Memory B cell (primary cell): ENCODE results near the gene ZNHIT2.
"Not testable (repeated sequence)": the region's sequence is repeated elsewhere in the genome, so short reads cannot be mapped to it uniquely, and the experiment has no call there.

Experiments used
- ATAC-seq: fragments of 150-1000 bp; cut with Tn5 transposase; 2 replicates; pipeline ENCODE4 v1.10.0; 2021; ENCODE audit warnings: low read depth, mild to moderate bottlenecking, moderate library complexity
- DNase-seq, 2 donors: peaks; one replicate each; pipeline ENCODE4 v3.0.0; 2022; ENCODE audit warnings: low spot score in 2 of 2
- H3K27ac Mint-ChIP-seq: one replicate; pipeline ENCODE4 v1.8.0; 2022; ENCODE audit warnings: mild to moderate bottlenecking, moderate library complexity, mixed read lengths
- H3K27me3 Mint-ChIP-seq: one replicate; pipeline ENCODE4 v1.8.0; 2022; ENCODE audit warnings: mixed read lengths
- H3K36me3 Mint-ChIP-seq: one replicate; pipeline ENCODE4 v1.8.0; 2022; ENCODE audit warnings: mild to moderate bottlenecking, mixed read lengths
- H3K4me1 Mint-ChIP-seq: one replicate; pipeline ENCODE4 v1.8.0; 2022; ENCODE audit warnings: mixed read lengths
- H3K4me3 Mint-ChIP-seq: one replicate; pipeline ENCODE4 v1.8.0; 2022; ENCODE audit warnings: mild to moderate bottlenecking, moderate library complexity, mixed read lengths
- H3K9me3 Mint-ChIP-seq: one replicate; pipeline ENCODE4 v1.8.0; 2022; ENCODE audit warnings: mixed read lengths

Gene ZNHIT2

DNA sequence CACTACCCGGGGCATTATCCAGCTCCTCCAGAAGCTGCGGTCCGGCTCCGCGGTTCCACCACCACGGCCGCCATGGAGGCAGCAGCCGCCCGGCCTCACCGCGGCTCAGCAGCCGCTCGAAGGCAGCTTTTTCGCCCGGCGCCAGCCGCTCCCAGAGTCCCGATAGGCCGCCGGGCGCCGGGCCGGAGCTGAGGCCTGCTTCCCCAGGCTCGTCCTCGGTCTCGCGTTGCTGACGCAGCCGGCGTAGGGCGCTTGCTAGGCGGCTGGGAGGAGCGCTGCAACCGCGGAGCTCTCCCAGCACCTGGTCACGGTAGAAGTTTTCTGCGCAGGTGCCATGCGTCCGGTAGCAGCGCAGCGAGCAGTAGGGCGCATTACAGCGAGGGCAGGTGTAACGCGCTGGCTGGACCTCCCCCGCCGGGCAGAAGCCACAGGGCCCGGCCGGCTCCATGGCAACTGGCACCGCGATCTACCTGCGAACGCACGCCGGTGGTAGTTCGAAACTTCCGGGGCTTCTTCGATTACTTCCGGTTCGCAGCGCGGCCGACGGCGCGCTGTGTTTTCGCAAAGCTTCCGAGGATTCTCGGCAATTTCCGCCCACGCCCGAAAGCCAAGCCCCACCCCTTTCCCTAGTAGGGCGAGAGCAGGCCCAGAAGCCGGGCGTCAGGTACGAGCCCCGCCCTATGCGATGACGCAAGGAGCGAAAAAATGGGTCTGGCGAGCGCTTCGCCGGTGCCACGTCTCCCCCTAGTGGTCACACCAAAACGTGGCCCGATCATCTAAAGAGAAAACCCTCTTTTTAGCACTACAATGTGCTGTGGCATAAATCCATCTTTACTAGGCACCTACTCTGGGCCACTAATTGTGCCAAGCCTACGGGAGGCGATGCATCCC, at the start of gene ZNHIT2:
TSS of gene ZNHIT2 (minus strand) at position 496 of the 891 bp plus-strand sequence. CDS start at position 448, 48 bp downstream.
- Mint-ChIP-seq H3K27me3 (no peaks in the 10 kb centered on the region), H3K4me3 (peak within 1 kb of the TSS; percentile 88), H3K27ac (peak within 1 kb of the TSS; percentile 95), H3K36me3 (peaks cover 20% of the 10 kb centered on the region), H3K4me1 (peaks cover 26% of the 10 kb centered on the region), H3K9me3 (no peaks in the 10 kb centered on the region)
- DNase-seq (peak; percentile 98 to 99), ATAC-seq (peak; percentile 67)

DNA sequence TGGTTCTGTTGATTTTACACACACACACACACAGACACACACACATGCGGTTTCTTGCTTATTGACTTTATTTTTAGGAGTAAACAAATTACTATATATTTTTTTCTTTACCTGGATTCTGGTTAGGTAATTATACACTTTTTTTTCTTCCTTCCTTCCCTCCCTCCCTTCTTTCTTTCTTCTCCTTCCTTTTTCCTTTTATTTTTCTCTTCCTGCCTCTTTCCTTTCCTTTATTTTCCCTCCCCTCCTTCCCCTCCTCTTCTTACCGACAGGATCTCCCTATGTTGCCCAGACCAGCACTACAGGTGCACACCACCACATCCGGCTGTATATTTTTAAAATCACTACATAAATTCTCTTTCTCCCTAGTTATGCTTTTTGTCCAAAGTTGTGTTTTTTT, 49.4 kb upstream of the ZNHIT2 start:
- Mint-ChIP-seq H3K4me1 (peaks cover 8% of the 10 kb centered on the region), H3K4me3 (no peak overlapping the region), H3K27me3 (no peaks in the 10 kb centered on the region), H3K36me3 (no peaks in the 10 kb centered on the region), H3K27ac (no peak overlapping the region), H3K9me3 (no peaks in the 10 kb centered on the region)
- DNase-seq (no peak), ATAC-seq (no peak)

GRCh38 chr11:65165410-65166317, 48.2 kb upstream of the ZNHIT2 start:
- Mint-ChIP-seq H3K27ac (no peak overlapping the region), H3K36me3 (no peaks in the 10 kb centered on the region), H3K4me1 (peaks cover 8% of the 10 kb centered on the region), H3K4me3 (no peak overlapping the region), H3K27me3 (no peaks in the 10 kb centered on the region), H3K9me3 (no peaks in the 10 kb centered on the region)
- ATAC-seq (no peak), DNase-seq (no peak)

GRCh38 chr11:65163684-65164083, 46.2 kb upstream of the ZNHIT2 start:
- no peaks in the 10 kb centered on the region for H3K9me3 Mint-ChIP-seq
- DNase-seq: no peak
- peaks cover 6% of the 10 kb centered on the region for H3K4me1 Mint-ChIP-seq
- H3K4me3 Mint-ChIP-seq: no peak overlapping the region
- no peaks in the 10 kb centered on the region for H3K36me3 Mint-ChIP-seq
- no peak overlapping the region for H3K27ac Mint-ChIP-seq
- H3K27me3 Mint-ChIP-seq: no peaks in the 10 kb centered on the region
- no peak for ATAC-seq

- H3K9me3 Mint-ChIP-seq: no peaks in the 10 kb centered on the region
- DNase-seq (no peak), ATAC-seq (no peak)
- no peaks in the 10 kb centered on the region for H3K36me3 Mint-ChIP-seq
- peaks cover 3% of the 10 kb centered on the region for H3K4me1 Mint-ChIP-seq
- H3K4me3 Mint-ChIP-seq: no peak overlapping the region
- no peaks in the 10 kb centered on the region for H3K27me3 Mint-ChIP-seq
- no peak overlapping the region for H3K27ac Mint-ChIP-seq
Observed at GRCh38 chr11:65160643-65161042, 43.1 kb upstream of the ZNHIT2 start.

GRCh38 chr11:65159012-65159411, 41.5 kb upstream of the ZNHIT2 start:
- Mint-ChIP-seq H3K9me3 (no peaks in the 10 kb centered on the region), H3K4me3 (no peak overlapping the region), H3K36me3 (no peaks in the 10 kb centered on the region), H3K27me3 (no peaks in the 10 kb centered on the region), H3K4me1 (peaks cover 3% of the 10 kb centered on the region), H3K27ac (no peak overlapping the region)
- ATAC-seq (peak; percentile 66), DNase-seq (no peak)

DNA sequence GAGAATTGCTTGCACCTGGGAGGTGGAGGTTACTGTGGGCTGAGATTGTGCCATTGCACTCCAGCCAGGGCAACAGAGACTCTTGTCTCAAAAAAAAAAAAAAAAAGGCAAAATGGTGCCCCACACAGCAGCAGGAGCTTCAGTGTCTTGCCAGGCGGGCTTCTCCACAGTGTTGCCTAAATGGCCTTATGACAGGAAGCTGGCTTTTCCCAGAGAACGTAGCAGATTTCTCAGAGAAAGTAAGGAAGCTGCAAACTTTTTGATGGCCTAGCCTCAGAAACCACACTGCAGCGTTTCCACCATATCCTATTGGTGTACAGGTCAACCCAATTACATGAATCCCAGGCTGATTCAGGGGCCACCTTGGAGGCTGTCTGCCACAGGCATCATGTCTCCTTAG, 39.8 kb upstream of the ZNHIT2 start:
- Mint-ChIP-seq H3K4me3 (no peak overlapping the region), H3K27ac (no peak overlapping the region), H3K27me3 (no peaks in the 10 kb centered on the region), H3K4me1 (peaks cover 3% of the 10 kb centered on the region), H3K36me3 (no peaks in the 10 kb centered on the region), H3K9me3 (no peaks in the 10 kb centered on the region)
- ATAC-seq: no peak
- no peak for DNase-seq

DNA sequence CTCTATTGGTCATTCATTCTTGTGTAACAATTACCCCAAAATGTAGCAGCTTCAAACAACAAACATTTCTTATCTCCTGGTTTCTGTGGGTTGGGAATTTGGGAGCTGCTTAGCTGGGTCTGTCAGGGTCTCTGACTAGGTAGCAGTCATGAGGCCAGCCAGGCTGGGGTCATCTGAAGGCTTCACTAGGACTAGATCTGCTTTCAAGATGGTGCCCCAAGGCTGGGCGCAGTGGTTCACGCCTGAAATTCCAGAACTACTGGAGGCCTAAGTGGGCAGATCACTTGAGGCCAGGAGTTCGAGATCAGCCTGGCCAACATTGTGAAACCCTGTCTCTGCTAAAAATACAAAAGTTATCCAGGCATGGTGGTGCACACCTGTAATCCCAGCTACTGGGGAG, 39.4 kb upstream of the ZNHIT2 start:
- Mint-ChIP-seq H3K27me3 (no peaks in the 10 kb centered on the region), H3K4me3 (no peak overlapping the region), H3K27ac (no peak overlapping the region), H3K36me3 (no peaks in the 10 kb centered on the region), H3K9me3 (no peaks in the 10 kb centered on the region), H3K4me1 (peaks cover 5% of the 10 kb centered on the region)
- DNase-seq (no peak), ATAC-seq (no peak)

- H3K4me3 Mint-ChIP-seq: no peak overlapping the region
- no peak for ATAC-seq
- no peaks in the 10 kb centered on the region for H3K9me3 Mint-ChIP-seq
- no peak overlapping the region for H3K27ac Mint-ChIP-seq
- peaks cover 12% of the 10 kb centered on the region for H3K4me1 Mint-ChIP-seq
- H3K36me3 Mint-ChIP-seq: no peaks in the 10 kb centered on the region
- no peak for DNase-seq
- H3K27me3 Mint-ChIP-seq: no peaks in the 10 kb centered on the region
Observed at GRCh38 chr11:65156256-65156655, 38.8 kb upstream of the ZNHIT2 start.

DNA sequence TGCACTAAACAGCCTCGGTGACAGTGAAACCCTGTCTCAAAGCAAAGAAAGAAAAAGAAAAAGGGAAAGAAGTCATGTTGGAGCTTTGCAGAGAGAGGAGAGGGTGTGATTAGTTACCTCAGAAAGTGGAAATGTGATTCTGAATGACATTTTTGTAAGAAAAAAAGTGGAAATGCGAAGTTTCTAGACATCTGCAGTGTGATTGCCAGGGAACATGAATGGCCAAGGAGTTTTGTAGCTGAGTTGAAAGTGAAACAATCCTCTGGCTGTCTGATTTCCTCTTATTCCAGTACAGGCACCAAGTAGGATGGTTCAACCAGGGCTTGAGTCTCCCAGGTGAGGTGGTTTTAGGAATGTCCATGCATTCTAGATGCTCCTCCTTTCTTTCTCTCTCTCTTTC, 34.6 kb upstream of the ZNHIT2 start:
- H3K4me3 Mint-ChIP-seq: peak overlapping the region; percentile 38
- no peaks in the 10 kb centered on the region for H3K36me3 Mint-ChIP-seq
- no peaks in the 10 kb centered on the region for H3K27me3 Mint-ChIP-seq
- peaks cover 11% of the 10 kb centered on the region for H3K4me1 Mint-ChIP-seq
- DNase-seq (no peak), ATAC-seq (peak; percentile 56)
- H3K27ac Mint-ChIP-seq: no peak overlapping the region
- no peaks in the 10 kb centered on the region for H3K9me3 Mint-ChIP-seq

- ATAC-seq: no peak
- Mint-ChIP-seq H3K27me3 (no peaks in the 10 kb centered on the region), H3K4me3 (peak overlapping the region; percentile 15), H3K4me1 (peaks cover 13% of the 10 kb centered on the region), H3K27ac (no peak overlapping the region), H3K9me3 (no peaks in the 10 kb centered on the region), H3K36me3 (no peaks in the 10 kb centered on the region)
- no peak for DNase-seq
Observed at GRCh38 chr11:65151331-65151899, 33.9 kb upstream of the ZNHIT2 start.

DNA sequence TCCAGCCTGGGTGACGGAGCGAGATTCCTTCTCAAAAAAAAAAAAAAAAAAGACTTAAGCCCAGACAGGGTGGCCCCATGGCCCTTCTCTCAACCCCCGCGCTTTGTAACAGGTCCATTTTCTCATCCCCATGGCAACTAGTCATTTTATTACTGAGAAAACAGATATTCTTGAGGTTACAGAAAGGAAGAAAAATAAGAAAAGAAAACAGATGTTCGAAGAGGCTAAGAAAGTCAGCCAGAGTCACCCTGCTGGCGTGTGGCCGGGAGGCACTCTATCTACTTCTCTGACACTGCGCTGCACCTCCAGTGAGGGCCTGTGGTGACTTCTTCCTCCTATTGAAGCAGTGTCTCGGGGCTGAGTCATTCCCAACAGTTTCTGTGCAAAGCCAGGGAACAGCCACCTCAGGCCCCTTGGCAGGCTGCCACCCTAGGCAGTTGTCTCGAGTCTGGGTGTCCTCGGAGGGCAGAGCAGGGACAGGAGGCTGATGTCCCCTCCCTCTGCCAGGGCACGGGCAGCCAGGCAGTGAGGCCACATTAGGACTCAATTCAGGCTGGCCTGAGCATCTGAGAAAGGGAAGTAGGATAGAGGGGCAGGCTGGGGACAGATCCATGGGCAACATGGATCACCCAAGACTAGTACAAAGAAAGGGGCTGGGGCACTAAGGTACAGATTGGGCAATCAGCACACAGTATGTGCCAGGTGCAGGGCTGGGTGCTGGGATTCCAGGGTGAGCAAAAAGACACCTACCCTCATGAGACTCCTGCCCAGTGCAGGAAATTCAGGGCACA, 33.2 kb upstream of the ZNHIT2 start:
- DNase-seq: no peak
- Mint-ChIP-seq H3K4me1 (peaks cover 19% of the 10 kb centered on the region), H3K27ac (no peak overlapping the region), H3K36me3 (no peaks in the 10 kb centered on the region), H3K27me3 (no peaks in the 10 kb centered on the region), H3K9me3 (no peaks in the 10 kb centered on the region), H3K4me3 (no peak overlapping the region)
- ATAC-seq: no peak

DNA sequence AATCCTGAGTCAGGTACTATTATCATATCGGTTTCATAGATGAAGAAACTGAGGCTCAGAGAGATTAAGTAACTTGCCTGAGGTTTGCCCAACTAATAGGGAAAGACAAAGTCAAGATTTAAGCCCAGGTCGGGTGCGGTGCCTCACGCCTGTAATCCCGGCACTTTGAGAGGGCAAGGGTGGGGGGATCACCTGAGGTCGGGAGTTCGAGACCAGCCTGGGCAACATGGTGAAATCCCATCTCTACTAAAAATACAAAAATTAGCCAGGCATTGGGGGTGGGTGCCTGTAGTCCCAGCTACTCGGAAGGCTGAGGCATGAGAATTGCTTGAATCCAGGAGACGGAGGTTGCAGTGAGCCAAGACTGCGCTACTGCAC, 32.6 kb upstream of the ZNHIT2 start:
- DNase-seq, H3K27ac Mint-ChIP-seq, H3K4me3 Mint-ChIP-seq, H3K9me3 Mint-ChIP-seq, ATAC-seq, H3K36me3 Mint-ChIP-seq, H3K27me3 Mint-ChIP-seq: not testable (repeated sequence)
- peaks cover 22% of the 10 kb centered on the region for H3K4me1 Mint-ChIP-seq
